Hepatocyte (in vitro differentiated cells): Measurements from ENCODE around the gene NPHP3. TPM values are rescaled to one million over a fixed set of nuclear protein-coding genes. Genes with fewer than 3 reads are reported as not detected.

Experiments used
- DNase-seq: peaks from one replicate; pipeline ENCODE4 v3.0.0-alpha.2; 2016; ENCODE audit warnings: low spot score
- H2AFZ ChIP-seq: fragments of 200-600 bp; sonication (generic); 2 replicates; pipeline ENCODE4 v1.6.0; 2016; ENCODE audit warnings: antibody characterized with exemption, mild to moderate bottlenecking
- H3K27ac ChIP-seq: fragments of 200-600 bp; sonication (generic); 2 replicates; pipeline ENCODE4 v1.5.1; 2016; ENCODE audit warnings: mild to moderate bottlenecking
- H3K27me3 ChIP-seq: fragments of 200-600 bp; sonication (generic); 2 replicates; pipeline ENCODE4 v1.6.1; 2016
- H3K36me3 ChIP-seq: fragments of 200-600 bp; sonication (generic); replicated peaks from 2 replicates; pipeline ENCODE4 v1.5.1; 2016; ENCODE audit warnings: low read depth; ENCODE audit not compliant: insufficient read depth
- H3K4me1 ChIP-seq: fragments of 200-600 bp; sonication (generic); 2 replicates; pipeline ENCODE4 v1.5.1; 2016; ENCODE audit warnings: mild to moderate bottlenecking, moderate library complexity; ENCODE audit not compliant: insufficient read depth
- H3K4me2 ChIP-seq: fragments of 200-600 bp; sonication (generic); 2 replicates; pipeline ENCODE4 v1.6.0; 2016
- H3K4me3 ChIP-seq: fragments of 200-600 bp; sonication (generic); 2 replicates; pipeline ENCODE4 v1.5.1; 2016; ENCODE audit warnings: mild to moderate bottlenecking
- H3K79me2 ChIP-seq: fragments of 200-600 bp; sonication (generic); 2 replicates; pipeline ENCODE4 v1.6.0; 2017; ENCODE audit warnings: mild to moderate bottlenecking
- H3K9me2 ChIP-seq: fragments of 200-600 bp; sonication (generic); replicated peaks from 2 replicates; pipeline ENCODE4 v1.6.0; 2017; ENCODE audit warnings: mild to moderate bottlenecking; ENCODE audit not compliant: insufficient read depth
- H3K9me3 ChIP-seq: fragments of 200-600 bp; sonication (generic); 2 replicates; pipeline ENCODE4 v1.5.1; 2016; ENCODE audit warnings: low read depth, mild to moderate bottlenecking
- H4K20me1 ChIP-seq: fragments of 200-600 bp; sonication (generic); 2 replicates; pipeline ENCODE4 v1.6.0; 2016; ENCODE audit warnings: mild to moderate bottlenecking; ENCODE audit not compliant: insufficient read depth, poor library complexity, severe bottlenecking
- CTCF ChIP-seq: fragments of 200-600 bp; sonication (generic); IDR thresholded peaks from 2 replicates; pipeline ENCODE4 v1.5.1; 2016; ENCODE audit warnings: antibody characterized with exemption, mild to moderate bottlenecking; ENCODE audit not compliant: poor library complexity
- EZH2 ChIP-seq: fragments of 200-600 bp; sonication (generic); IDR thresholded peaks from 2 replicates; pipeline ENCODE4 v1.6.1; 2016; ENCODE audit warnings: antibody characterized with exemption, mild to moderate bottlenecking, borderline replicate concordance
- EZH2phosphoT487 ChIP-seq: fragments of 200-600 bp; sonication (generic); IDR thresholded peaks from one replicate; pipeline ENCODE4 v1.6.1; 2018; ENCODE audit warnings: antibody characterized with exemption, mild to moderate bottlenecking, low read depth, moderate library complexity; ENCODE audit not compliant: unreplicated experiment, severe bottlenecking
- WGBS: methylation state at CpG from one replicate; pipeline ENCODE4 v1.1.6; 2016; ENCODE audit warnings: low lambda C conversion rate; ENCODE audit errors: missing lambda C conversion rate; 5-methylcytosine and 5-hydroxymethylcytosine counted together
- polyA plus RNA-seq: library from polyadenylated mRNA; unstranded; fragments of >200 nt; fragmentation: Nextera tagmentation; extraction: Ambion mirVana; gene quantifications from 2 replicates; pipeline ENCODE4 v1.2.1, GENCODE V29; 2016
- total RNA-seq: library from RNA; depleted of rRNA; stranded (reverse); fragments of >200 nt; gene quantifications from 2 replicates; pipeline ENCODE4 v1.2.3, GENCODE V29; 2014

NPHP3 gene
- total and polyA plus RNA-seq, 2 experiments from 2014 or later: 12.0 to 22.5 TPM

GRCh38 chr3:132703733-132704132 is 18.5 kb downstream of the NPHP3 start:
- Histone ChIP-seq H3K4me3 (no peak overlapping the region), H3K9me3 (no peaks in the 10 kb centered on the region), H3K36me3 (no peaks in the 10 kb centered on the region), H4K20me1 (no peaks in the 10 kb centered on the region), H3K4me1 (no peaks in the 10 kb centered on the region), H3K27me3 (no peaks in the 10 kb centered on the region), H3K4me2 (no peak overlapping the region), H2AFZ (no peak overlapping the region), H3K79me2 (no peaks in the 10 kb centered on the region), H3K27ac (no peak overlapping the region), H3K9me2 (no peaks in the 10 kb centered on the region)
- WGBS: 77% methylated on average over 2 of the region's 2 CpGs
- no peak for TF ChIP-seq EZH2
- TF ChIP-seq EZH2phosphoT487: no peak
- no peak for TF ChIP-seq CTCF
- no peak for DNase-seq

- Histone ChIP-seq H3K27ac (no peak overlapping the region), H3K9me2 (no peaks in the 10 kb centered on the region), H3K4me3 (no peak overlapping the region), H3K79me2 (no peaks in the 10 kb centered on the region), H3K36me3 (no peaks in the 10 kb centered on the region), H3K4me2 (no peak overlapping the region), H3K27me3 (no peaks in the 10 kb centered on the region), H3K9me3 (no peaks in the 10 kb centered on the region), H3K4me1 (no peaks in the 10 kb centered on the region), H2AFZ (no peak overlapping the region), H4K20me1 (no peaks in the 10 kb centered on the region)
- TF ChIP-seq EZH2phosphoT487 (no peak), EZH2 (no peak), CTCF (no peak)
- no peak for DNase-seq
- WGBS: 100% methylated on average over 1 of the region's 1 CpG
These were observed 26.8 kb downstream of the NPHP3 start for GRCh38 chr3:132695422-132695821.

- WGBS: 90% methylated on average over 4 of the region's 4 CpGs
- H2AFZ ChIP-seq: no peak overlapping the region
- H3K9me2 ChIP-seq: no peaks in the 10 kb centered on the region
- no peaks in the 10 kb centered on the region for H3K9me3 ChIP-seq
- no peaks in the 10 kb centered on the region for H4K20me1 ChIP-seq
- no peak overlapping the region for H3K27ac ChIP-seq
- H3K27me3 ChIP-seq: no peaks in the 10 kb centered on the region
- no peak overlapping the region for H3K4me3 ChIP-seq
- no peaks in the 10 kb centered on the region for H3K4me1 ChIP-seq
- H3K4me2 ChIP-seq: no peak overlapping the region
- no peak for TF ChIP-seq CTCF
- DNase-seq: no peak
- H3K36me3 ChIP-seq: no peaks in the 10 kb centered on the region
- H3K79me2 ChIP-seq: no peaks in the 10 kb centered on the region
These were observed 27.2 kb downstream of the NPHP3 start for GRCh38 chr3:132694991-132695390.

GRCh38 chr3:132690040-132690439 is 32.2 kb downstream of the NPHP3 start:
- no peaks in the 10 kb centered on the region for H3K27me3 ChIP-seq
- no peak overlapping the region for H3K4me3 ChIP-seq
- no peak overlapping the region for H3K4me2 ChIP-seq
- no peak for DNase-seq
- TF ChIP-seq CTCF (no peak), EZH2phosphoT487 (no peak), EZH2 (no peak)
- 97% methylated on average over 4 of the region's 4 CpGs for WGBS
- H3K79me2 ChIP-seq: no peaks in the 10 kb centered on the region
- no peaks in the 10 kb centered on the region for H4K20me1 ChIP-seq
- H3K4me1 ChIP-seq: no peaks in the 10 kb centered on the region
- no peaks in the 10 kb centered on the region for H3K9me2 ChIP-seq
- peaks cover 3% of the 10 kb centered on the region for H3K36me3 ChIP-seq
- no peak overlapping the region for H3K27ac ChIP-seq
- H2AFZ ChIP-seq: no peak overlapping the region
- no peaks in the 10 kb centered on the region for H3K9me3 ChIP-seq
